Choroid plexus epithelial cell (primary cell): ENCODE data around the gene FOXRED2.

Experiments
- DNase-seq: peaks from one replicate; pipeline ENCODE4 v3.0.0-alpha.2; 2010; ENCODE audit warnings: low read depth
- H3K4me3 ChIP-seq: 2 replicates; pipeline ENCODE4 v1.5.1; 2011; ENCODE audit warnings: low read depth, mild to moderate bottlenecking, control low read depth, low read length, moderate library complexity
- CTCF ChIP-seq: conservative IDR thresholded peaks from 2 replicates; pipeline ENCODE4 v1.5.1; 2011; ENCODE audit warnings: low read depth, mild to moderate bottlenecking, control low read depth, inconsistent platforms, low read length, moderate library complexity

Gene FOXRED2

DNA sequence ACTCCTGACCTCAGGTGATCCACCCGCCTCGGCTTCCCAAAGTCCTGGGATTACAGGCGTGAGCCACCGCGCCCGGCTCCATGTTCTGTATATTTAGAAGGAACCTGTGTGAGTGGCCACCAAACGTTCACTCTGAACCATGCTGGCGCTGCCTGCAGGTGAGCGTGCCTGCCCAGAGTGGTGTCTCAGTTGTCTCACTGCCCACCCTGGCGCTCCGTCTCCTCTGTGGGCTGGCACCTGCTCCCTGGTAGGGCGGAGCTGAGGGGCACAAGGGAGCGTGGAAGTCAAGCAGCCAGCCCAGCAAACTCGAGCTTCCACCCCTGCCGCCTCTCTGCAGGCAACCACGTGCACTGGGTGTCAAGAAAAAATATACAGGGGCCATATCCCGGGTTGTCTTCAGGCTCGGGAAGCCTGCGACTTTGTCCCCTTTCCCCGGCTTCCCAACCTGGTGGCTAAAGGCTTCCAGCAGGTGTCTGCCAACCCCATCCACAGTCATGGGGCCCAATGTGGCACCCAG, 42.1 kb downstream of the FOXRED2 start:
- no peak overlapping the region for H3K4me3 ChIP-seq
- no peak for TF ChIP-seq CTCF
- no peak for DNase-seq

GRCh38 chr22:36463783-36464184, 43.1 kb downstream of the FOXRED2 start:
- DNase-seq: no peak
- TF ChIP-seq CTCF: no peak
- H3K4me3 ChIP-seq: no peak overlapping the region

GRCh38 chr22:36461665-36462649, 44.9 kb downstream of the FOXRED2 start:
- H3K4me3 ChIP-seq: no peak overlapping the region
- no peak for TF ChIP-seq CTCF
- peak; percentile 85 for DNase-seq

DNA sequence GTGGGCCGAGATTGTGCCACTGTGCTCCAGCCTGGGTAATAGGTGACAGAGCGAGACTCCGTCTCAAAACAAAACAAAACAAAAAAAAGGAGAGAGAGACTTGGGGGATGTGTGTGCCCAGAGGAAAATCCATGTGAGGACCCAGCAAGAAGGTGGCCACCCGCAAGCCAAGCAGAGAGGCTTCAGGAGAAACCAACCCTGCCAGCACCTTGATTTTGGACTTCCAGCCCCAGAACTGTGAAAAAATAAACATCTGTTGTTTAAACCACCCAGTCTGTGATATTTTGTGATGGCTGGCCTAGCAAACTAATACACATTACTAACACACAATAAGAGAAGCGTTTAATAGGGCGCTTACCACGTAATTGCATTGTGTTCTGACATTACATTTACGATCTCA, 46.6 kb downstream of the FOXRED2 start:
- TF ChIP-seq CTCF: no peak
- no peak overlapping the region for H3K4me3 ChIP-seq
- DNase-seq: no peak

DNA sequence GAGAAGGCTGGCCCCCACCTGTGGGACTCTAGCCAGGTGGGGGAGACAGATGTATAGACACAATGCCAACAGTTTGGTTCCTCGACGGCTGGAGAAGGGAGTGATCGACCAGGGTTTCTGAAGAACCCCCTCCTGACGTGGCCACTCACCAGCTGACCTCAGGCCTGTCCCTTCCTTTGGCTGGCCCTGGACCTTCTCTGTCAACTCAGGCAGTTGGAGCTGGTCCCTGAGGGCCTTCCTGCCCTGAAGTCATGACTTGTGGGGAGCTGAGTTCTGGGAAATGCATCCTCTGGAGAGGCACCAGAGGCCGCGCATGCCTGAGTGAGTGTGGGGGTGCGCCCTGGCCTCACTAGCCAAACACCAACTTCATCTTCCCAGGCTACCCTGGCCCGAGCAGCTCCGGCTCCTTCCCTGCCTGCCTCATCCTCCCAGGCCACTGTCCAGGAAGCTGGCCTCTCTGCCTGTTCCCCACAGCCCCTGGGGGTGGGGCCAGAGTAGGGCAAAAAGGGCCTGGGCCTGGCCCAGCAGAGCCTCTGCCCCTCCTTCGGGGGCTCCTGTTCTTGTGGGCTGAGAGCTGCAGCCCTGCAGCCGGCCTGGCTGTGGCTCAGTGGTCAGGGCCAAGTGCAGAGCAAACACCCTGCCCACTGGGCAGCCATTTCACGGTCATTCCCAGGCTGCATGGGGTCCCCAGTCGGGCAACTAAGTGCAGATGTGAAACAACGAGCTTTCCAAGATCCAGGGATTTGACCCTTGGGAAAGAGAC, 49.0 kb downstream of the FOXRED2 start:
- no peak for TF ChIP-seq CTCF
- H3K4me3 ChIP-seq: no peak overlapping the region
- peak; percentile 31 for DNase-seq

GRCh38 chr22:36456464-36456845, 50.4 kb downstream of the FOXRED2 start:
- no peak overlapping the region for H3K4me3 ChIP-seq
- no peak for DNase-seq
- no peak for TF ChIP-seq CTCF
